Neuronal stem cell (in vitro differentiated cells): ENCODE measurements around the gene SORCS3.

Experiments used
- DNase-seq: peaks from one replicate; pipeline ENCODE4 v3.0.0-alpha.2; 2013; ENCODE audit warnings: low spot score
- H2AFZ ChIP-seq: one replicate; pipeline ENCODE4 v1.6.1; 2013; ENCODE audit warnings: mild to moderate bottlenecking, low read length, inconsistent platforms
- H2AK5ac ChIP-seq: 2 replicates; pipeline ENCODE4 v1.6.1; 2013; ENCODE audit warnings: low read depth, mild to moderate bottlenecking, inconsistent platforms, low read length, moderate library complexity, mixed read lengths
- H2BK120ac ChIP-seq: 2 replicates; pipeline ENCODE4 v1.6.1; 2013; ENCODE audit warnings: low read depth, mild to moderate bottlenecking, inconsistent platforms, low read length, moderate library complexity, mixed read lengths
- H2BK12ac ChIP-seq: one replicate; pipeline ENCODE4 v1.6.1; 2013; ENCODE audit warnings: low read length, inconsistent platforms
- H2BK15ac ChIP-seq: 2 replicates; pipeline ENCODE4 v1.6.1; 2013; ENCODE audit warnings: mild to moderate bottlenecking, low read length, inconsistent platforms, mixed read lengths
- H2BK5ac ChIP-seq: one replicate; pipeline ENCODE4 v1.6.1; 2013; ENCODE audit warnings: inconsistent platforms, mild to moderate bottlenecking, low read length, moderate library complexity
- H3K14ac ChIP-seq: one replicate; pipeline ENCODE4 v1.6.1; 2013; ENCODE audit warnings: low read length, inconsistent platforms
- H3K18ac ChIP-seq: 2 replicates; pipeline ENCODE4 v1.6.1; 2013; ENCODE audit warnings: low read length, inconsistent platforms
- H3K23ac ChIP-seq: 2 replicates; pipeline ENCODE4 v1.6.1; 2013; ENCODE audit warnings: low read depth, mild to moderate bottlenecking, mixed read lengths, low read length, inconsistent platforms; ENCODE audit not compliant: poor library complexity
- H3K27ac ChIP-seq: replicated peaks from 3 replicates; pipeline ENCODE4 v1.5.1; 2013; ENCODE audit warnings: low read length, inconsistent platforms
- H3K27me3 ChIP-seq, 3 experiments: 2 replicates each; pipeline ENCODE4 v1.6.1; 2013; ENCODE audit warnings: low read length in 3 of 3, mild to moderate bottlenecking in 2 of 3, inconsistent platforms in 1 of 3, low read depth in 1 of 3, mixed read lengths in 1 of 3, moderate library complexity in 1 of 3; ENCODE audit not compliant: control insufficient read depth in 3 of 3, insufficient read depth in 3 of 3
- H3K36me3 ChIP-seq, 2 donors: replicated peaks in 1 of 2; 2 replicates each; pipeline ENCODE4 v1.6.1; 2013; ENCODE audit warnings: low read length in 2 of 2; ENCODE audit not compliant: control insufficient read depth in 2 of 2, insufficient read depth in 2 of 2
- H3K4ac ChIP-seq: 2 replicates; pipeline ENCODE4 v1.6.1; 2013; ENCODE audit warnings: inconsistent platforms, mild to moderate bottlenecking, low read length, moderate library complexity
- H3K4me1 ChIP-seq, 2 donors: 1 replicate in 1 of 2; 2 replicates in 1 of 2; pipeline ENCODE4 v1.6.1; 2013; ENCODE audit warnings: low read length in 2 of 2, low read depth in 1 of 2; ENCODE audit not compliant: control insufficient read depth in 2 of 2, insufficient read depth in 1 of 2
- H3K4me2 ChIP-seq: one replicate; pipeline ENCODE4 v1.6.1; 2013; ENCODE audit warnings: mild to moderate bottlenecking, low read length, inconsistent platforms; ENCODE audit not compliant: insufficient read depth, poor library complexity, severe bottlenecking
- H3K4me3 ChIP-seq, 2 donors: 2 replicates each; pipeline ENCODE4 v1.5.1; 2013; ENCODE audit warnings: low read length in 2 of 2, mild to moderate bottlenecking in 2 of 2, inconsistent platforms in 1 of 2, moderate library complexity in 1 of 2
- H3K79me1 ChIP-seq: one replicate; pipeline ENCODE4 v1.6.1; 2013; ENCODE audit warnings: low read depth, mild to moderate bottlenecking, inconsistent platforms, low read length, moderate library complexity
- H3K9ac ChIP-seq: one replicate; pipeline ENCODE4 v1.6.1; 2013; ENCODE audit warnings: mild to moderate bottlenecking, low read depth, low read length, inconsistent platforms; ENCODE audit not compliant: poor library complexity
- H3K9me3 ChIP-seq, 2 donors: replicated peaks in 1 of 2; 2 replicates each; pipeline versions ENCODE3 to v1.6.1; 2013; ENCODE audit warnings: low read length in 2 of 2, mild to moderate bottlenecking in 2 of 2, inconsistent platforms in 1 of 2, low read depth in 1 of 2, mixed read lengths in 1 of 2, moderate library complexity in 1 of 2; ENCODE audit not compliant: control insufficient read depth in 2 of 2, insufficient read depth in 1 of 2
- H4K8ac ChIP-seq: one replicate; pipeline ENCODE4 v1.6.1; 2013; ENCODE audit warnings: low read depth, mild to moderate bottlenecking, inconsistent platforms, low read length, moderate library complexity
- H4K91ac ChIP-seq: one replicate; pipeline ENCODE4 v1.6.1; 2013; ENCODE audit warnings: low read length, low read depth, mild to moderate bottlenecking, inconsistent platforms; ENCODE audit not compliant: poor library complexity
- WGBS, 2 donors: extraction: QIAGEN DNeasy Blood & Tissue Kit; methylation state at CpG; one replicate each; pipeline ENCODE4 v1.1.7; 2013; ENCODE audit warnings: missing lambda C conversion rate in 2 of 2, mixed read lengths in 1 of 2; ENCODE audit not compliant: insufficient read length in 2 of 2, insufficient replicate concordance in 1 of 2; ENCODE audit errors: extremely low coverage in 2 of 2; 5-methylcytosine and 5-hydroxymethylcytosine counted together

SORCS3 gene

DNA sequence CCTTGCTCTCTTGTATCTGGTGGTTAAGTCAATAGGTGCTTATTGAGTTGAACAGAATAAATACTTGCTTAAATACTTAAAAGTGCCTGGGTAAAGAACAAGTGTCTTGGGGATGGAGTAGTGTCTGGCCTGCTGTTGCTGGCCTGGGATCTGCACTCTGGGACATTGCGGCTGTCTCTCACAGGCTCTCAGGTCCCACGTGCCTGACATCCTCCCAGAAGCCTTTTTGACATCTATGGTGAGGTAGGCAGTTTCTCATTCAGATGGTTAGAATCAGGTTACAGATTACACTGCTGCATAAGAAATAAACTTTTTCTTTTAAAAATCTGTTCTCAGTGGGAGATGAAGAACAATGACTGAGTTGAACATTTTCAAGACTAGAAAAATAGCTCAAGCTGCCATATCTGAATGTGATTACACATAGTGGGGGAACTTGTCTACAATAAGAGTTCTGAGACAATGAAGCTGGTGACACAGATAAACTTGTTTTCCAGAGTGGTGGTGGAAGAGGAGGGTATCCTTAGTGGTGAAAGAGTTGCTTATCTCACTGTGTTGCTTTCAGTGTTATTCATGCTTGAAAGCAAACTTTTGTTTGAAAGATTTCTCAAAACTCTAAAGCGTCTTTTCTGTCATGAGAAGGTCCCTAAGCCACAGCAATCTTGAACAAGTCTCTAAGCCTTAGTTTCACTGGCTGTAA, 9.7 kb downstream of the SORCS3 start:
- no peak overlapping the region for H4K91ac ChIP-seq
- DNase-seq = no peak
- H2BK12ac ChIP-seq = no peak overlapping the region
- no peak overlapping the region for H2BK120ac ChIP-seq
- no peak overlapping the region for H3K4ac ChIP-seq
- H3K36me3 ChIP-seq = no peaks in the 10 kb centered on the region
- H3K14ac ChIP-seq = no peak overlapping the region
- WGBS, 2 donors = no CpG with 5 or more reads among the region's 3 CpGs
- H3K23ac ChIP-seq = no peak overlapping the region
- H3K4me3 ChIP-seq = no peak overlapping the region
- H2AK5ac ChIP-seq = no peak overlapping the region
- H2BK15ac ChIP-seq = no peak overlapping the region
- H3K79me1 ChIP-seq = no peaks in the 10 kb centered on the region
- H3K4me2 ChIP-seq = no peak overlapping the region
- peaks cover 0 to 6% (median 0%) of the 10 kb centered on the region in 3 experiments for H3K27me3 ChIP-seq
- no peak overlapping the region for H3K18ac ChIP-seq
- no peak overlapping the region for H3K27ac ChIP-seq
- H2BK5ac ChIP-seq = no peak overlapping the region
- H3K4me1 ChIP-seq = no peaks in the 10 kb centered on the region
- H3K9me3 ChIP-seq = no peaks in the 10 kb centered on the region
- no peak overlapping the region for H4K8ac ChIP-seq
- H3K9ac ChIP-seq = no peak overlapping the region
- H2AFZ ChIP-seq = no peak overlapping the region

DNA sequence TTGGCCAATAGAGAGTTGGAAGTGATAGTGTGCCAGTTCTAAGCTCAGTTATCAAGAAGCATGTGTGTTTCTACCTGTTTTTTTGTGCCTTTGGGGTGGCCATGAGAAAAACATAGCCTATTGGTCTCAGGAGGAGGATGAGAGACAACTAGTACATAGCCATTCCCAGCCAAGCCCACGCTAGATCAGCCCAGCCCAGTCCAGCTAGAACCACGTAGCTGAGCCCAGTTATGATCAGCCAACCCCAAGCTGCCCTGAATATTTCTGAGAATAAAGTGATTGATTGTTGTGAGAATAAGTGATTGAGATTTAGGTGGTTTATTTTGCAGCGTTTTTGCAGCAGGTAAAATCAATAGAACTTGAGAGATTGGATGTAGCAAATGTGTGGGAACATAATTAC, 15.9 kb downstream of the SORCS3 start:
- Histone ChIP-seq H3K27ac (no peak overlapping the region), H3K9me3 (no peaks in the 10 kb centered on the region), H3K27me3 (no peaks in the 10 kb centered on the region), H3K23ac (no peak overlapping the region), H3K9ac (no peak overlapping the region), H3K4me2 (no peak overlapping the region), H2BK5ac (no peak overlapping the region), H3K18ac (no peak overlapping the region), H2BK120ac (no peak overlapping the region), H3K4me1 (peaks cover 0 to 6% of the 10 kb centered on the region in 2 donors), H2AK5ac (no peak overlapping the region), H2BK12ac (no peak overlapping the region), H3K79me1 (no peaks in the 10 kb centered on the region), H2AFZ (no peak overlapping the region), H3K4me3 (no peak overlapping the region), H3K36me3 (no peaks in the 10 kb centered on the region), H3K4ac (no peak overlapping the region), H3K14ac (no peak overlapping the region), H4K8ac (no peak overlapping the region), H2BK15ac (no peak overlapping the region), H4K91ac (no peak overlapping the region)
- DNase-seq = no peak
- WGBS, 2 donors = 100% methylated on average over 1 of the region's 3 CpGs; no CpG with 5 or more reads in 1 of the 2 donors

DNA sequence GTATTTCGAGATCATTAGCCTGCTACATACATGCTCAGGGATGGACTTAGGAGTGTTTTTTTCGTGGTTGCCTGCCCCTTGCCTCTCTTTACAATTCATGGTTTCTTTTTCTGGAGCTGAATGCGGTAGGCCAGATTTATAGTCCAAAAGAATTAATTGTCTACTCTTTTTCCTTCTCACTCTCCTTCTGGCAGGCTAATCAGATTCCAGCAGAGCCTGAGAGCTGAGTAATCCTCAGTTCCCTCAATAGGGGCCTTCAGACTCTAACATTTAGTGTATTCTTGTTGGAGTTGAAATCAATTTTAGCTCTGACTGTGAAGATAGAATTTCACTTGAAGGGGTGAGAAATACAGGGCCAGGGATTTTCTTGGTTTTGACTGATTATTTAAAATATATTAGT, 16.4 kb downstream of the SORCS3 start:
- no peak overlapping the region for H3K18ac ChIP-seq
- H4K91ac ChIP-seq = no peak overlapping the region
- no peak overlapping the region for H3K4me3 ChIP-seq
- H3K27ac ChIP-seq = no peak overlapping the region
- no peaks in the 10 kb centered on the region for H3K36me3 ChIP-seq
- DNase-seq = no peak
- H2BK120ac ChIP-seq = no peak overlapping the region
- H2BK5ac ChIP-seq = no peak overlapping the region
- H2BK12ac ChIP-seq = no peak overlapping the region
- no peak overlapping the region for H2AK5ac ChIP-seq
- no CpG with 5 or more reads among the region's 3 CpGs for WGBS, 2 donors
- no peak overlapping the region for H3K23ac ChIP-seq
- no peak overlapping the region for H3K4ac ChIP-seq
- H3K4me2 ChIP-seq = no peak overlapping the region
- H3K4me1 ChIP-seq = peaks cover 0 to 6% of the 10 kb centered on the region in 2 donors
- H4K8ac ChIP-seq = no peak overlapping the region
- no peak overlapping the region for H2BK15ac ChIP-seq
- H3K9ac ChIP-seq = no peak overlapping the region
- H2AFZ ChIP-seq = no peak overlapping the region
- H3K27me3 ChIP-seq = no peaks in the 10 kb centered on the region
- no peaks in the 10 kb centered on the region for H3K79me1 ChIP-seq
- H3K14ac ChIP-seq = no peak overlapping the region
- no peaks in the 10 kb centered on the region for H3K9me3 ChIP-seq

DNA sequence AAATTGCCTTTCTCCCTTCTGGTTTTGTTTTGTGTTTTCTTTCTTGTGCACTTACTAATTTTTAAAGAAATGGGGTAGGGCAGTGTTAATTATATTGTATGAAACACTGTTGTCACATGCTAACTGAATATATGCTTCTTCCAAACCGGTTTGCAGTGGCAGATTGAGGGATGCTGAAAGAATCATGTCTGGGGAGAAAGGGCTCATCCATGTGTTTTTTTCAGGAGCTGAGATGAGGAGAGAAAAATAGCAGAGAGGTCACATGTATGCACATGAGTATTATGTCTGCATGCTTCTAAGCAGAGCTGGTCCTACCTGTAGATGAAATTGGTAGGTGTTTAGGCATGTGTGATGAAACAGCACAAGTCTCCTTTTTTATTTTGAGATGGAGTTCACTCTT, 17.0 kb downstream of the SORCS3 start:
- no CpG with 5 or more reads among the region's 1 CpG for WGBS, 2 donors
- Histone ChIP-seq H4K8ac (no peak overlapping the region), H3K4me1 (peaks cover 0 to 6% of the 10 kb centered on the region in 2 donors), H2BK120ac (no peak overlapping the region), H3K36me3 (no peaks in the 10 kb centered on the region), H2BK15ac (no peak overlapping the region), H3K27me3 (no peaks in the 10 kb centered on the region), H3K4me2 (no peak overlapping the region), H3K9ac (no peak overlapping the region), H2AK5ac (no peak overlapping the region), H3K79me1 (no peaks in the 10 kb centered on the region), H3K4ac (no peak overlapping the region), H2BK5ac (no peak overlapping the region), H3K9me3 (no peaks in the 10 kb centered on the region), H3K14ac (no peak overlapping the region), H4K91ac (no peak overlapping the region), H3K27ac (no peak overlapping the region), H3K23ac (no peak overlapping the region), H3K4me3 (no peak overlapping the region), H2AFZ (no peak overlapping the region), H2BK12ac (no peak overlapping the region), H3K18ac (no peak overlapping the region)
- no peak for DNase-seq
